Gastroesophageal sphincter (tissue), 3 donors: ENCODE measurements around the gene FBXO41.

Experiments
- EP300 ChIP-seq: sonication (generic); formaldehyde crosslinking; IDR thresholded peaks from one replicate; pipeline ENCODE4 v1.6.1; 2017; ENCODE audit warnings: antibody characterized with exemption, mild to moderate bottlenecking
- POLR2A ChIP-seq, 2 donors: fragments of 450-650 bp; IDR thresholded peaks; one replicate each; pipeline ENCODE4 v1.6.1; 2017; ENCODE audit warnings: antibody characterized with exemption in 2 of 2, mild to moderate bottlenecking in 2 of 2, moderate library complexity in 1 of 2
- POLR2AphosphoS5 ChIP-seq: sonication (generic); formaldehyde crosslinking; IDR thresholded peaks from one replicate; pipeline ENCODE4 v1.6.1; 2017; ENCODE audit warnings: antibody characterized with exemption
- TF ChIP-seq, protein P1 (sequence below), 4 experiments: fragments of 200-600 bp in 2 of 4; fragments of 450-650 bp in 2 of 4; sonication (generic) in 1 of 4; IDR thresholded peaks; one replicate each; pipeline ENCODE4 v1.5.1; 2017 to 2019; ENCODE audit warnings: antibody characterized with exemption in 4 of 4, mild to moderate bottlenecking in 2 of 4, moderate library complexity in 2 of 4

- no peak for TF ChIP-seq POLR2AphosphoS5
- no peak for TF ChIP-seq POLR2A (IDR thresholded peaks at IDR 0.05)
- TF ChIP-seq, protein P1, sequence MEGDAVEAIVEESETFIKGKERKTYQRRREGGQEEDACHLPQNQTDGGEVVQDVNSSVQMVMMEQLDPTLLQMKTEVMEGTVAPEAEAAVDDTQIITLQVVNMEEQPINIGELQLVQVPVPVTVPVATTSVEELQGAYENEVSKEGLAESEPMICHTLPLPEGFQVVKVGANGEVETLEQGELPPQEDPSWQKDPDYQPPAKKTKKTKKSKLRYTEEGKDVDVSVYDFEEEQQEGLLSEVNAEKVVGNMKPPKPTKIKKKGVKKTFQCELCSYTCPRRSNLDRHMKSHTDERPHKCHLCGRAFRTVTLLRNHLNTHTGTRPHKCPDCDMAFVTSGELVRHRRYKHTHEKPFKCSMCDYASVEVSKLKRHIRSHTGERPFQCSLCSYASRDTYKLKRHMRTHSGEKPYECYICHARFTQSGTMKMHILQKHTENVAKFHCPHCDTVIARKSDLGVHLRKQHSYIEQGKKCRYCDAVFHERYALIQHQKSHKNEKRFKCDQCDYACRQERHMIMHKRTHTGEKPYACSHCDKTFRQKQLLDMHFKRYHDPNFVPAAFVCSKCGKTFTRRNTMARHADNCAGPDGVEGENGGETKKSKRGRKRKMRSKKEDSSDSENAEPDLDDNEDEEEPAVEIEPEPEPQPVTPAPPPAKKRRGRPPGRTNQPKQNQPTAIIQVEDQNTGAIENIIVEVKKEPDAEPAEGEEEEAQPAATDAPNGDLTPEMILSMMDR (IDR thresholded peaks at IDR 0.05), result no peak
- no peak for TF ChIP-seq EP300
Observed at GRCh38 chr2:73235315-73236028, 48.8 kb downstream of the FBXO41 start.
